Mesendoderm (in vitro differentiated cells): ENCODE data around the gene NOS2.
"Not testable (repeated sequence)": the region's sequence is repeated elsewhere in the genome, so short reads cannot be mapped to it uniquely, and the experiment has no call there.

ENCODE experiments used
- DNase-seq: peaks from one replicate; pipeline ENCODE4 v3.0.0; 2013
- H2AK5ac ChIP-seq: 2 replicates; pipeline ENCODE4 v1.6.1; 2013; ENCODE audit warnings: low read length, inconsistent platforms
- H2BK120ac ChIP-seq: 2 replicates; pipeline ENCODE4 v1.6.1; 2013; ENCODE audit warnings: low read depth, mild to moderate bottlenecking, low read length, moderate library complexity, mixed read lengths
- H2BK15ac ChIP-seq: replicated peaks from 2 replicates; pipeline ENCODE4 v1.6.1; 2013; ENCODE audit warnings: low read depth, mild to moderate bottlenecking, moderate library complexity
- H2BK5ac ChIP-seq: 2 replicates; pipeline ENCODE4 v1.6.1; 2013; ENCODE audit warnings: low read length, inconsistent platforms
- H3K18ac ChIP-seq: 2 replicates; pipeline ENCODE4 v1.6.1; 2013; ENCODE audit warnings: mild to moderate bottlenecking, low read length, mixed read lengths
- H3K23ac ChIP-seq: one replicate; pipeline ENCODE4 v1.6.1; 2013; ENCODE audit warnings: low read length
- H3K27ac ChIP-seq: 2 replicates; pipeline ENCODE4 v1.5.1; 2013; ENCODE audit warnings: low read depth, mild to moderate bottlenecking, inconsistent platforms, low read length, moderate library complexity
- H3K27me3 ChIP-seq: 2 replicates; pipeline ENCODE4 v1.6.1; 2013; ENCODE audit warnings: low read length, control low read depth, mild to moderate bottlenecking, inconsistent platforms; ENCODE audit not compliant: insufficient read depth, poor library complexity
- H3K36me3 ChIP-seq: 2 replicates; pipeline ENCODE4 v1.6.1; 2013; ENCODE audit warnings: low read length, inconsistent platforms; ENCODE audit not compliant: control insufficient read depth, insufficient read depth
- H3K4ac ChIP-seq: one replicate; pipeline ENCODE4 v1.6.1; 2013; ENCODE audit warnings: low read depth, mild to moderate bottlenecking, low read length, moderate library complexity
- H3K4me1 ChIP-seq: 2 replicates; pipeline ENCODE4 v1.6.1; 2013; ENCODE audit warnings: low read depth, low read length, inconsistent platforms; ENCODE audit not compliant: control insufficient read depth
- H3K4me2 ChIP-seq: 2 replicates; pipeline ENCODE4 v1.6.1; 2013; ENCODE audit warnings: low read length
- H3K4me3 ChIP-seq: 2 replicates; pipeline ENCODE4 v1.5.1; 2013; ENCODE audit warnings: mild to moderate bottlenecking, low read length
- H3K56ac ChIP-seq: one replicate; pipeline ENCODE4 v1.6.1; 2013; ENCODE audit warnings: low read length
- H3K79me1 ChIP-seq: 2 replicates; pipeline ENCODE4 v1.6.1; 2013; ENCODE audit warnings: low read length, inconsistent platforms
- H3K79me2 ChIP-seq: 2 replicates; pipeline ENCODE4 v1.6.1; 2013; ENCODE audit warnings: mild to moderate bottlenecking, low read length; ENCODE audit not compliant: control insufficient read depth, insufficient read depth
- H3K9ac ChIP-seq: 2 replicates; pipeline ENCODE4 v1.6.1; 2013; ENCODE audit warnings: low read length, inconsistent platforms
- H4K5ac ChIP-seq: one replicate; pipeline ENCODE4 v1.6.1; 2013; ENCODE audit warnings: low read length
- H4K8ac ChIP-seq: one replicate; pipeline ENCODE4 v1.6.1; 2013; ENCODE audit warnings: low read depth, mild to moderate bottlenecking, control low read depth, low read length, moderate library complexity
- WGBS: extraction: QIAGEN DNeasy Blood & Tissue Kit; methylation state at CpG from one replicate; pipeline ENCODE4 v1.1.7; 2013; ENCODE audit warnings: low lambda C conversion rate, missing lambda C conversion rate; ENCODE audit not compliant: insufficient coverage; ENCODE audit errors: extremely low coverage; 5-methylcytosine and 5-hydroxymethylcytosine counted together

Gene NOS2

GRCh38 chr17:27845264-27846041, 45.1 kb upstream of the NOS2 start:
- Histone ChIP-seq H4K5ac (no peak overlapping the region), H2BK5ac (no peak overlapping the region), H3K27me3 (no peaks in the 10 kb centered on the region), H3K18ac (no peak overlapping the region), H3K36me3 (no peaks in the 10 kb centered on the region), H3K4me2 (no peak overlapping the region), H3K4me3 (no peak overlapping the region), H3K56ac (no peak overlapping the region), H4K8ac (no peak overlapping the region), H3K23ac (no peak overlapping the region), H3K4me1 (no peaks in the 10 kb centered on the region), H2BK120ac (no peak overlapping the region), H3K79me2 (no peaks in the 10 kb centered on the region), H3K9ac (no peak overlapping the region), H3K79me1 (no peaks in the 10 kb centered on the region), H2BK15ac (no peak overlapping the region), H2AK5ac (no peak overlapping the region), H3K27ac (no peak overlapping the region), H3K4ac (no peak overlapping the region)
- WGBS: no CpG with 5 or more reads among the region's 13 CpGs
- no peak for DNase-seq

DNA sequence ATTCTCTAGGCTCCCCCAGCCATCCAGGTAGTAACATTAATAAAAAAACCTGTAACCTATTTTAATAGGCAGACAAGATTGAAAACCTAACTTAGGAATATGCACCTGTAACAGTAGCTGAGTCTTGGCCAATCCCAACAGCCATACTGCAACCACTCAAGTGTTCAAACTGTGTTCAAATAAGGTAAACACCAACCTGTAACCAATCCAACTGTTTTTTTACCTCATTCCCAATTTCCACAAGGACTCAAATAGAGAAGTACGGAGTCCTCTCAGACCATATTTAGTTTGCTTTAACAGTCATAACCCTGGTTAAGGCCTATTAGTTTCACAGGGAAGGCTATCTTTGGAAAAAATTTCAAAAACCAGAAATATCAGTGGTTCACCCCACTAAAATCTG, 40.4 kb upstream of the NOS2 start:
- Histone ChIP-seq H2AK5ac (no peak overlapping the region), H3K79me2 (no peaks in the 10 kb centered on the region), H3K27me3 (no peaks in the 10 kb centered on the region), H3K27ac (no peak overlapping the region), H3K56ac (no peak overlapping the region), H3K79me1 (no peaks in the 10 kb centered on the region), H3K4me3 (no peak overlapping the region), H3K36me3 (no peaks in the 10 kb centered on the region), H3K4me2 (no peak overlapping the region), H4K5ac (no peak overlapping the region), H2BK15ac (no peak overlapping the region), H3K9ac (no peak overlapping the region), H2BK5ac (no peak overlapping the region), H4K8ac (no peak overlapping the region), H3K4me1 (no peaks in the 10 kb centered on the region), H2BK120ac (no peak overlapping the region), H3K18ac (no peak overlapping the region), H3K23ac (no peak overlapping the region), H3K4ac (no peak overlapping the region)
- no CpG with 5 or more reads among the region's 1 CpG for WGBS
- DNase-seq: no peak

GRCh38 chr17:27840406-27840678, 40.0 kb upstream of the NOS2 start:
- H3K4me3 ChIP-seq, H3K4ac ChIP-seq, H3K23ac ChIP-seq, H2BK120ac ChIP-seq, H4K5ac ChIP-seq, H2AK5ac ChIP-seq, H3K79me1 ChIP-seq, H2BK15ac ChIP-seq, H3K56ac ChIP-seq, H3K4me2 ChIP-seq, H3K9ac ChIP-seq, H3K27me3 ChIP-seq, H3K36me3 ChIP-seq, H4K8ac ChIP-seq, H3K27ac ChIP-seq, H3K4me1 ChIP-seq, DNase-seq, H2BK5ac ChIP-seq, H3K18ac ChIP-seq, H3K79me2 ChIP-seq: not testable (repeated sequence)
- WGBS: no CpG with 5 or more reads among the region's 1 CpG

GRCh38 chr17:27839571-27840405, 39.5 kb upstream of the NOS2 start:
- not testable (repeated sequence) for H3K4me2 ChIP-seq, H3K18ac ChIP-seq, H3K79me2 ChIP-seq, H3K4ac ChIP-seq, H3K9ac ChIP-seq, H3K36me3 ChIP-seq, H3K27me3 ChIP-seq, H3K4me3 ChIP-seq, H4K5ac ChIP-seq, H3K23ac ChIP-seq, H2AK5ac ChIP-seq, H2BK120ac ChIP-seq, H3K4me1 ChIP-seq, DNase-seq, H3K56ac ChIP-seq, H2BK5ac ChIP-seq, H3K79me1 ChIP-seq, H3K27ac ChIP-seq, H4K8ac ChIP-seq, H2BK15ac ChIP-seq
- WGBS: no CpG with 5 or more reads among the region's 4 CpGs

GRCh38 chr17:27838607-27839006, 38.3 kb upstream of the NOS2 start:
- not testable (repeated sequence) for H2BK15ac ChIP-seq, DNase-seq, H3K79me1 ChIP-seq, H3K56ac ChIP-seq, H3K27me3 ChIP-seq, H2BK5ac ChIP-seq, H3K23ac ChIP-seq, H2BK120ac ChIP-seq, H4K5ac ChIP-seq, H3K18ac ChIP-seq, H3K79me2 ChIP-seq, H2AK5ac ChIP-seq, H3K27ac ChIP-seq, H3K4me1 ChIP-seq, H3K4me3 ChIP-seq, H4K8ac ChIP-seq, H3K4me2 ChIP-seq, H3K4ac ChIP-seq, H3K9ac ChIP-seq, H3K36me3 ChIP-seq
- no CpG with 5 or more reads among the region's 3 CpGs for WGBS
